Thyroid gland (tissue), 4 donors: ENCODE measurements around the gene SERHL2. TPM values are rescaled to one million over a fixed set of nuclear protein-coding genes. Genes with fewer than 3 reads are reported as not detected.
"Not testable (repeated sequence)": the region's sequence is repeated elsewhere in the genome, so short reads cannot be mapped to it uniquely, and the experiment has no call there.

Experiments
- DNase-seq, 2 donors: peaks; one replicate each; pipeline ENCODE4 v3.0.0-alpha.2; 2019
- H3K27ac ChIP-seq, 3 donors: fragments of 200-600 bp; sonication (generic); 1 replicate in 2 of 3; 2 replicates in 1 of 3; pipeline ENCODE4 v1.5.1; 2016 to 2019; ENCODE audit warnings: mild to moderate bottlenecking in 1 of 3, moderate library complexity in 1 of 3
- H3K27me3 ChIP-seq: fragments of 200-600 bp; sonication (generic); one replicate; pipeline ENCODE4 v1.5.1; 2019
- H3K36me3 ChIP-seq, 2 donors: fragments of 200-600 bp; sonication (generic); one replicate each; pipeline ENCODE4 v1.5.1; 2016 to 2019
- H3K4me1 ChIP-seq, 2 donors: fragments of 200-600 bp; sonication (generic); one replicate each; pipeline ENCODE4 v1.5.1; 2017 to 2019
- H3K4me3 ChIP-seq, 3 donors: fragments of 200-600 bp; sonication (generic); replicated peaks in 1 of 3; 1 replicate in 2 of 3; 2 replicates in 1 of 3; pipeline ENCODE4 v1.5.1; 2016; ENCODE audit warnings: mild to moderate bottlenecking in 1 of 3
- H3K9me3 ChIP-seq: fragments of 200-600 bp; sonication (generic); one replicate; pipeline ENCODE4 v1.5.1; 2017
- POLR2A ChIP-seq, 2 donors: fragments of 450-650 bp; IDR thresholded peaks; one replicate each; pipeline ENCODE4 v1.6.1; 2017; ENCODE audit warnings: antibody characterized with exemption in 2 of 2, mild to moderate bottlenecking in 2 of 2, moderate library complexity in 1 of 2
- WGBS, 2 donors: methylation state at CpG; one replicate each; pipeline ENCODE4 v1.1.5; 2017; 5-methylcytosine and 5-hydroxymethylcytosine counted together
- intact Hi-C: fragments of 100-400 bp; cut with DNase I; formaldehyde crosslinking; loops from one replicate; pipeline ENCODE4 v1.15.1; 2023
- total RNA-seq, 4 donors: library from RNA; depleted of rRNA; stranded (reverse); fragments of >200 nt; gene quantifications; one replicate each; pipeline ENCODE4 v1.2.3, GENCODE V29; 2016
- TF ChIP-seq, protein P1 (sequence below), 6 experiments: fragments of 200-600 bp in 3 of 6; fragments of 450-650 bp in 3 of 6; sonication (generic) in 3 of 6; IDR thresholded peaks; one replicate each; pipeline ENCODE4 v1.5.1; 2016 to 2019; ENCODE audit warnings: antibody characterized with exemption in 6 of 6, mild to moderate bottlenecking in 2 of 6, inconsistent platforms in 1 of 6, moderate library complexity in 1 of 6

The SERHL2 gene
- total RNA-seq, 4 donors from 2014 or later, result 0.83 to 5.1 (median 3.1) TPM; not detected in 1

DNA sequence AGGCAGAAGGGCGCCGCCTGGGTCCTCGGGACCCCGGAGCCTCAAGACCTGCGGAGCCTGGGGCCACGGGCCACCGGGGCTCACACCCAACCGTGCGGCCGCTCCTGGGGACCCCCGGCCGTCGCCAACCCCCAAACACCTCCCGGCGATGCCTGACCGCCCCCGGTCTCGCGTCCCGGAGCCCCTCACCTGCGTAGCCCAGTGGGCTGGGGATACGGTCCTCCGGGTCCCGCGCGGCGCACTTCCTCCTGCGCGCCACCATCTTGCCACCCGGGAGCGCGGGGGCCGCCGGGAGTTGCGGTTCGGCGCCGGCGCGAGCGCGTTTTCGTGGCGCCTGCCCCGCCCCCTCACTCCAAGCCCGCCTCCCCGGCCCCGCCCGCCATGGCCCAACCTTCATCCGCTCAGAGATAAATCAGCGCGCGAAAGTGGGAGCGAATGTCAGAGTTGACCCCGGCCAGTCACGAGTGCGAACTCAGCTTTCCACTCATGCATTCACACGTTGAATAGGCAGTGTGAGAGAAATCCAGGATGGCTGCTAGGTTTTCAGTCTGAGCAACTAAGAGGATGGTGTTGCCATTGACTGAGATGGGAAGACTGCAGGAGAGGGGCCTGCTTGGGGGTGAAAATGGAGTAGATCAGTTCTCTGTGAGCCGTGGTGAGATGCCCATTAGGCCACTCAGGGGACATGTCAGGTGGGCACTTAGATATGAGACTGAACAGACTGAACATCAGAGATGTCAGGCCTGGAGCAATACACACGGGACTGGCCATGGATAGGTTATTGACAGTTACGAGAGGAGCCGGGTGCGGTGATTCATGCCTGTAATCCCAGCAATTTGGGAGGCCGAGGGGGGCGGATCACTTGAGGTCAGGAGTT is 34.0 kb upstream of the SERHL2 start, which contains the start of gene RRP7A:
RRP7A (minus strand) TSS at position 272 of the 877 bp plus-strand sequence; CDS start at position 262, 10 bp downstream.
- Histone ChIP-seq H3K27ac (peak within 1 kb of the TSS; percentile 67 to 70 (median 67)), H3K9me3 (no peaks in the 10 kb centered on the region), H3K27me3 (no peaks in the 10 kb centered on the region), H3K4me1 (peaks cover 3 to 10% of the 10 kb centered on the region in 2 donors), H3K4me3 (peak within 1 kb of the TSS; percentile 39 to 92 (median 71)), H3K36me3 (no peaks in the 10 kb centered on the region)
- intact Hi-C loops, result no loop called here
- DNase-seq, result peak; percentile 72 to 81
- WGBS, 2 donors, result 20 to 22% methylated on average over 20 to 22 of the region's 65 CpGs
- TF ChIP-seq, protein P1, sequence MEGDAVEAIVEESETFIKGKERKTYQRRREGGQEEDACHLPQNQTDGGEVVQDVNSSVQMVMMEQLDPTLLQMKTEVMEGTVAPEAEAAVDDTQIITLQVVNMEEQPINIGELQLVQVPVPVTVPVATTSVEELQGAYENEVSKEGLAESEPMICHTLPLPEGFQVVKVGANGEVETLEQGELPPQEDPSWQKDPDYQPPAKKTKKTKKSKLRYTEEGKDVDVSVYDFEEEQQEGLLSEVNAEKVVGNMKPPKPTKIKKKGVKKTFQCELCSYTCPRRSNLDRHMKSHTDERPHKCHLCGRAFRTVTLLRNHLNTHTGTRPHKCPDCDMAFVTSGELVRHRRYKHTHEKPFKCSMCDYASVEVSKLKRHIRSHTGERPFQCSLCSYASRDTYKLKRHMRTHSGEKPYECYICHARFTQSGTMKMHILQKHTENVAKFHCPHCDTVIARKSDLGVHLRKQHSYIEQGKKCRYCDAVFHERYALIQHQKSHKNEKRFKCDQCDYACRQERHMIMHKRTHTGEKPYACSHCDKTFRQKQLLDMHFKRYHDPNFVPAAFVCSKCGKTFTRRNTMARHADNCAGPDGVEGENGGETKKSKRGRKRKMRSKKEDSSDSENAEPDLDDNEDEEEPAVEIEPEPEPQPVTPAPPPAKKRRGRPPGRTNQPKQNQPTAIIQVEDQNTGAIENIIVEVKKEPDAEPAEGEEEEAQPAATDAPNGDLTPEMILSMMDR (IDR thresholded peaks at IDR 0.05), result no peak
- TF ChIP-seq POLR2A (IDR thresholded peaks at IDR 0.05), result peak in 1 of 2 donors; percentile 75

DNA sequence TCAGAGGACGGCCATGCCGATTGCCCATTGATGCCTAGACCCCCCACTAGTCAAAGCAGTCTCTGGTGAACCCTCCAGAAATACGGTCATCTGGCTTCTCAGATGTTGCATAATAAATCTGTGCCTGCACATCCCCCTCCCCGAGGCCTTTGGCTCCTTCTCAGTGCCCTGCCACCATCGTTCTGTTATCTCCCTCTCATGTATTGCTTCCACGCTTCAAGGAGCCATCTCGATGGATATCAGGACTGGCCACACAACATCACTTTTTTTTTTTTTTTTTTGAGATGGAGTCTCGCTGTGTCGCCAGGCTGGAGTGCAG is 32.6 kb upstream of the SERHL2 start:
- intact Hi-C loops, result no loop called here
- TF ChIP-seq, protein P1 (IDR thresholded peaks at IDR 0.05), result no peak
- TF ChIP-seq POLR2A (IDR thresholded peaks at IDR 0.05), result no peak
- Histone ChIP-seq H3K36me3 (no peaks in the 10 kb centered on the region), H3K27me3 (no peaks in the 10 kb centered on the region), H3K27ac (no peak overlapping the region), H3K9me3 (no peaks in the 10 kb centered on the region), H3K4me3 (no peak overlapping the region), H3K4me1 (peaks cover 3 to 10% of the 10 kb centered on the region in 2 donors)
- no peak for DNase-seq
- WGBS, 2 donors, result 88 to 91% methylated on average over 9 of the region's 9 CpGs

DNA sequence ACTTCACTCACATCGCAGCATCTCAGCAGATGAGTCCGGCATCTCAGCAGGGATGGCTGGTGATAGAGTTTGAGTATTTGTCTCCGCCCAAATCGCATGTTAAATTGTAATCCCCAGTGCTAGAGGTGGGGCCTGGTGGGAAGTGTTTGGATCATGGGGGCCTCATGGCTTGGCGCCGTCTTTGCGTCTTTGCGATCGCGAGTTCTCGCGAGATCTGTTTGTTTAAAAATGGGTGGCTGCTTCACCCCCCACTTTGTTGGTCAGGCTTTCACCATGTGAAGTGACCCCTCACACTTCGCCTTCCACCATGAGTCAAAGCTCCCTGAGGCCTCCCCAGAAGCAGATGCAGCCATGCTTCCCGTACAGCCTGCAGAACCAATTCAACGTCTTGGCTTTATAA is 31.2 kb upstream of the SERHL2 start:
- Histone ChIP-seq H3K4me3 (no peak overlapping the region), H3K9me3 (no peaks in the 10 kb centered on the region), H3K27me3 (no peaks in the 10 kb centered on the region), H3K36me3 (no peaks in the 10 kb centered on the region), H3K27ac (no peak overlapping the region), H3K4me1 (peaks cover 3 to 10% of the 10 kb centered on the region in 2 donors)
- intact Hi-C loops, result no loop called here
- DNase-seq, result no peak
- WGBS, 2 donors, result 96 to 97% methylated on average over 15 of the region's 15 CpGs
- TF ChIP-seq, protein P1 (IDR thresholded peaks at IDR 0.05), result no peak
- TF ChIP-seq POLR2A (IDR thresholded peaks at IDR 0.05), result no peak

DNA sequence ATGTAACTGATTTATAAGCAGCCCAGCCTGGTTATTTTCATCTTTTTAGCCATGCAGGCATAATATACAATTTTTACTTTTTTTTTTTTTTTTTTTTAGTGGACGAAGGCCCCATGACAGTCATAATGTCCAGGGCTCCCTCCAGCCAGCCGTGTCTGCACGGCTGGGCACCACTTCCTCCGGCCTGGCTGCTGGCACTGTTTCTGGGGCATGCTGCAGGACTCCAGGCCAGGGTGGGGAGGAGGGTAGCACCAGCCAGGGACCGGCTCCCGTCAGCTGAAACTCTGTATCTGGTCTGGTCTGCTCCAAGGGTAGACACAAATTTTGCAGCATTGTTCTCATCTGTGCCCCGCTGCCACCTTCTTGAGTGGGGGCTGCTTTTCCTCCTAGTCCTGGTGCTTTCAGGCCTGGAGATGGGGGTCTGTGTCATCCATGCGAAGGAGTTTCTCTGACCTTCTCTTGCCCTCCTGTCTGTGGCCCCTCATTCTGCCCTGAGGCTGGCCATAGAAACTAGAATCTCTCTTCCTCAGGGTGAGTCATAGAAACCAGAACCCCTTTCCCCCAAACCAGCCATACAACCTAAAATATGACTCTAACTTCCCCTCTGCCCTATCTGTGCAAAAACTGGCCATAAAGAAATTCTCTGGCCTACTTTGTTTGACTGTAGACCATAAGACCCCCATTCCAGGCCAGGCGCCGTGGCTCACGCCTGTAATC is 25.0 kb upstream of the SERHL2 start:
- Histone ChIP-seq H3K9me3 (no peaks in the 10 kb centered on the region), H3K36me3 (no peaks in the 10 kb centered on the region), H3K27ac (no peak overlapping the region), H3K4me3 (no peak overlapping the region), H3K4me1 (peaks cover 12 to 22% of the 10 kb centered on the region in 2 donors), H3K27me3 (no peaks in the 10 kb centered on the region)
- no peak for DNase-seq
- TF ChIP-seq POLR2A (IDR thresholded peaks at IDR 0.05), result no peak
- TF ChIP-seq, protein P1 (IDR thresholded peaks at IDR 0.05), result no peak
- intact Hi-C loops, result no loop called here
- WGBS, 2 donors, result 94 to 95% methylated on average over 11 of the region's 11 CpGs

DNA sequence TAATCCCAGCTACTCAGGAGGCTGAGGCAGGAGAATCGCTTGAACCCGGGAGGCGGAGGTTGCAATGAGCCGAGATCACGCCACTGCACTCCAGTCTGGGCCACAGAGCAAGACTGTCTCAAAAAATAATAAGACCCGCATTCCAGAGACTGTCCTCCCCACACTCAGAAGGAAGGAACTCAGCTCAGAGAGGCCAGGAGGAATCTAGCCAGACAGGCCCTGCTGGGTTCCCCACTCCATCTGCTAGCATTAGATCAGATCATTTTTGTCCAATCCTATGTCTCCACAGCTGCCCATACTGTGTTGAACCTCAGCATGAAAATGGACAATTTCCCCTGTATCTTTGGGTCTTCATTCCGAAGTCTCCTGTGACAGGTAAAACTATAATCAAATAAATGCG is 24.3 kb upstream of the SERHL2 start:
- H3K27me3 ChIP-seq, H3K27ac ChIP-seq, H3K9me3 ChIP-seq, DNase-seq, intact Hi-C loops, H3K36me3 ChIP-seq, H3K4me3 ChIP-seq: not testable (repeated sequence)
- peaks cover 12 to 25% of the 10 kb centered on the region in 2 donors for H3K4me1 ChIP-seq
- 87 to 94% methylated on average over 8 of the region's 8 CpGs for WGBS, 2 donors
